CD4-positive, alpha-beta T cell treated with Interleukin-4 for 1 hour (primary cell): ENCODE measurements around the gene ARSB.
"Not testable (repeated sequence)": the region's sequence is repeated elsewhere in the genome, so short reads cannot be mapped to it uniquely, and the experiment has no call there.

ENCODE experiments used
- DNase-seq, 2 donors: peaks; one replicate each; pipeline ENCODE4 v3.0.0-alpha.2; 2020 to 2022

ARSB gene

DNA sequence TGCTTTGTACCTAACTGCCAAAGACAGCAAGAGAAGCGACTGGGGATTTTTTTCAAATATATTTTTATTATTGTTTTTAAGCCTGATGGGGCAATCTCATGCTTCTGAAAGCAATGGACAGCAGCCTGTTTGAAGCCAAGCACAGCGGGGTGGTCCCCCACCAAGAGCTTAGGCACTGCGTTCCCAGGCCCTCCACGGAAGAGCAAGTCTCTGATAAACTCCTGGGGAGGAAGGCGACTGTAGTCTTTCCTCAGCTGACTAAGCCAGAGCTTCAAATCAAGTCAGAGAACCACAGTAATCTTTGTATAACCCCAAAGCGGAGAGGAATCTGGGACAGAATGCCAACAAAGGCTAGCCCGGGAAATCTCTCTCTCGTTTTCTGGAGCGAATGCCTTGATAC, 54.4 kb downstream of the ARSB start:
- DNase-seq = no peak

DNA sequence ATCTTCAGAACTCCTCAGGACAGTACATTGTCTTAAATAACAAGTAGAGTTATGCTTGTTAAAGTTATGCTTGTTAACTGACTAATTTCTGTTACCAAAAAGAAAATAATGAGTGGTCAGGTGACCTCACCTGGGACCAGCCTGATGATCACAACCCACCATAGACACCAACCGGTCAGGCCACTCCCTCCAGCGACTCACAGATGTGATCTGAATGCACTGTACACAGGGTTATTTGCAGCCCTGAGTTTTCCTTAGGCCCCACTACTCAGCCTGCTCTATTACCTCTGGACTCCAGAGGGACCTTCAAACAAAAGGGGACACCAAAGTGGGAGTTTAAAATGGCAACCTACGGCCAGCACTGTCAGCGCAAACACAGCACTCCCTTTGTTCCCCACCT, 55.3 kb downstream of the ARSB start:
- DNase-seq = no peak

DNA sequence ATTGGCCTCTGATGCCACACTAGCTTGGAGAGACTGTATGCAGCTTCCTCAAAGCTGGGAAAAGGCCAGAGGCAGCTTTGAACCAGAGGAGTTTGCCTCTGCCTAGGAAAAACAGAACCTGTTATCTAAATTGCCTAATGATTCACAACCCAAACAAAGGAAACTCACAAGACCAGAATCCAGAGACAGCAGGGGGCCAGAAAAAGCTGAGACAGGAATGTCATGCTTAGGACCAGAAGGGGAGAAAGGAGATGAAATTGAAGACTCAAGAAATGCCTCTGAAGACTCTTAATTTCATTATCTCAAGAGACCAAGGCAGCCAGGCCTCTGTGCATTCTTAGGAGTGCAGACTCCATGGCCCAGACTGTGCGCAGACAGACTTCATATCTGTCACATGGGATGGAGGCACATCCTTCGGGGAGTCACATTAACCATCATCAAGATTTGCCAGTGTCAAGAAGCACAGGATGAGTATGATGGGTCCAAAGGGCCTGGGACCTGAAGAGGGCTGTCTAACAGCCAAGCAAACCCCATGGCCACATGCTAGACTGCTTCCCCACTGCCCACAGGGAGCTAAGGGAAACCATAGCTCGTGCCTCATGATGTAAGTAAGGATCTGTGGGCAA, 57.3 kb downstream of the ARSB start:
- no peak for DNase-seq

DNA sequence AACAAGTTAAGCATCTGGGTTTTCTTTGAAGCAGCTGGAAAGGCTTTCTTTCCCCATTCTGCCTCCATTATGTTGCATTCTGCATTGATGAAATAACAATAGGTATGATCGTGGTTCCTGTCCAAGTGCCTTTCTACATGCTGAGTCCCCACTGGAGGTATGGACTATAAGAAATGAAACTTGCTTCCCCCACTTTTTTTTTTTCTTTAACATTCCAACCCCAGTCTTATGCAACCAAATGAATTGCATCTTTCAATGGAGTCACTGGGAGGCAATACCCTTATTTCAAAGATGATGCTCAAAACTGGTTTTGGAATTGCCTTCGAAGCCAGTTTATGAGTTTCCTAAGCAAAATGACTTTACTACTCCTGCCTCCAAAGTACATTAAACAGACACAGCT, 58.9 kb downstream of the ARSB start:
- no peak for DNase-seq

DNA sequence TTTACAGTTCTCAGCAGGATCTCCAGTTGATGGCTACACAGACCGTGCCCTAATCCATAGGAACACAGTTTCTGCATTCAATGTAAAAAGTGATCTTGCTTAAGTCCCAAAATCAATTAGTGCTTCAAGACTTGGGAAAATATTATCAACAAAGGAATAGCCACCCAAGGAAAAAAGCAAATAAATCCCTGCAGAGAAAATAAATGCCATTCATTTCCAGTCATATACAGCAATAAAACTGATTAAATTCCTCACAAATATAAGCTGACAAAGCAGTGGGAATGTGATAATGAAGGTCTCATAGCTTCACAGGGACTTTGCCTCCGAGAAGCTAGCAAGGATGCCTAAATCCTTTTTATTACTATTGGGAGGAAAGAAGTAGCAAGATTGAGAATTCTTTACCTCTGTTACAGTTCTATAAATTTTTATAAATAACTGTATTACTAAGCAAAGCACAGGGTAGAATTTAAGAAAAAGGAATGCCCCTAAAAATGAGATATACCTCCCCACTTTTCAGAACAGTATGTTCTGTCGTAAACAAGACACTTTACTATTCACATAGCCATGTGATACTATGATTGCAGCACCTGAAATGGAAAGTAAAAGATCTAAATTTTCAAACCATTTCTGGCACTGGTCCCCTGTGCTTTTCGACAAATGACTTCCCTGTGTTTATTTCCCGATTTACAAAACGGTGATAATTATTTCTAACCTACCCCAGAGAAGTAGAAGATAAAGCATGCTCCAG, 59.8 kb downstream of the ARSB start:
- no peak for DNase-seq

DNA sequence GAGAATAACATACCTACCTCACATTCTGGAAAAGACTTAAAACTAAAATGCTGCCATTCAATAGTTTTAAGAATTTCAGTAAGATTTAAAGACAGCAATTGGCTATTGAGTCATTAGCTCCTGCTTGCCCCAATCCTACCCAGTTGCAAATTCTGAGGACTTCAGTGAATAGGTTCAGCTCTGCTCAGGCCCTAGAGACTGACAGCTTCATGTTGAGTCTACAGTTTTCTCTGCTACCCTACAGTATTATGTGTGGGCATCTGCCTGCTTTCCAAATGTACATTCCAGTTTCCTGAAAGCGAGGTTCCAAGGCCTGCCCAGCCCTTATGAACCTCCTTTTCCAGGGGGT, 61.5 kb downstream of the ARSB start:
- no peak for DNase-seq

DNA sequence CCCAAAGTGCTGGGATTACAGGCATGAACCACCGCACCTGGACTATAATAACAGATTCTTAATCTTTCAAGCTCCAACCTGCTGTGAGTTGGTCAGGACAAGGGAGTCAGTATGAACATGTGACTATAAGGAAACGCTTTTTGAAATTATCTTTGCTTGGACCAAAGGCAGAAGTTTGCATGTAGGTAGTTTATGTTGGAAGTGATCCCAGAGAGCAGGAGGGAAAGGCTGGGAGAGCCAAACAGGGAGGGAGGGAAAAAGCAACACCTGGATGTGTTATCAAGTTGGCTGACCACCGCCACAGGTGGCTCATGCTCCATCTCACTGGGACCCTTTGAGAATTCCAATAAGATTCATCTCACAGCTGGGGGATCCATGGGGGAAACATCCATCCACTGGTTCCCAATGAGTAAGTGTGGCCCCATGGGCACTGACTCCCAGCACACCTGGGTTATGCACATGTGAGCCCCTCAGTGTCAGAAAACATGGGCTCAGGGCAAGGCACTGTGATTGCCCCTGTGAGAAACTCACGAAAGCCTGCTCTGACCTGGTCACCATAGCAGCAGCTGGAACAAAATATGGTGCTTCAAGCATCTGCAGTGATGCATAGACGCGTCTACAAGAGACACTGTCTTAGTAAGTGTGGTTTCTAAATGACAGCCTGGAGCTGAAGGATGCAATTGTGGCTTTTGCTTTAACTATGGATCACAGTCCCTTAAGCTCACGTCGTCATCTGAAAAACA, 62.1 kb downstream of the ARSB start:
- no peak for DNase-seq

DNA sequence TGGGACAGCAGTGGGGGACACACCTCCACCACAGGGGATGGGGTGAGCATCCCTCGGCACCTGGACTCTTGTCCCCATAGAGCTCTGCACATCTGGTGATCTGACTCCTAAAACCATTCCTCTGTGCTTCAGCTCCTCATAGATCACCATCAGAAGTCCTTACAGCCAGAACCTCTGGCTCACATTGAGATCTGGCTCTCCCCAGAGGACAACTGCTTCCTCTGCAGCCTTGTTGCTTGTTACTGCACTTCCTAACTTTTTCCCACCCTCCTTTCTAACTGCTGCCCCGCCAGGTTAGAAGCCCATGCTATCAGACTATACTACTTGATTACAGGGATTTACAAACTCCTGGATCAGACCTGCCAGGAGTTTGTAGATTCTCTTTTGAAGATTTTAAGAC, 64.5 kb downstream of the ARSB start:
- no peak for DNase-seq

DNA sequence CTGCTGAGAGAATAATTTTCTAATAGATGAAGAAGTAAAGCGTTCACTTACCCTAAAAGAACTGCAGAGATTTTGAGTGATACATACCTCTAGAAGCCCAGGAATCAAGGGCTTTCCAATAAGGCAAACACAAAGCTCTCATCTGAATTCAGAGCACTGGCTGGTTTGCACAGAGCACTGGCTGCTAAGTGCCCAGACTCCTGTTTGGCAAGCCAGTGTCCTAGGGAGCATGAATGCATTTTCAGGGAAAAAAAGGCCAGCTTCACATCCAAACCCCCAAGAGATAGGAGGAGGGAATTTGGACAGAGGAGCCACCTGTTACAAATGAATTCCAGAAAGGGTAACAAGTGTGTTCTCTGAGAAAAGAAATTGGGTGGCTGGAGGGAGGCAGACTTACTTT, 65.3 kb downstream of the ARSB start:
- DNase-seq = no peak

DNA sequence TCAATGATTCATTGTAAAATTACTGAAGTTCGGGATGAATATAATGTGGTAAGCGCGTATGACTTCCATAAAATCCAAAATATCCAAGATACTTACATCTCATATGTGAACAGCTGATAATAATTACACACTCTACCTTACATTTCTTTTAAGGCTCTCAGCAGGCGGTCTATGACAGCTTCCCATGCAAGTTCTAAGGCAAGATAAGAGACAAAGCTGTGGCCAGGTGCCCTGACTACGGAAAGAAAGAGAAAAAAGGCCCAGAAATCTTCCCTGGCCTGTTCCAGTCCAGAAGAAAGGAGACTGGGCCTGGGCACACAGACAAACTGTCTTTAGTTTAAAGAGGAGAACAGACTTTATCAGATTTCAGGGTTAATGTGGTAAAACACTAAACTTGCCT, 69.1 kb downstream of the ARSB start:
- no peak for DNase-seq

DNA sequence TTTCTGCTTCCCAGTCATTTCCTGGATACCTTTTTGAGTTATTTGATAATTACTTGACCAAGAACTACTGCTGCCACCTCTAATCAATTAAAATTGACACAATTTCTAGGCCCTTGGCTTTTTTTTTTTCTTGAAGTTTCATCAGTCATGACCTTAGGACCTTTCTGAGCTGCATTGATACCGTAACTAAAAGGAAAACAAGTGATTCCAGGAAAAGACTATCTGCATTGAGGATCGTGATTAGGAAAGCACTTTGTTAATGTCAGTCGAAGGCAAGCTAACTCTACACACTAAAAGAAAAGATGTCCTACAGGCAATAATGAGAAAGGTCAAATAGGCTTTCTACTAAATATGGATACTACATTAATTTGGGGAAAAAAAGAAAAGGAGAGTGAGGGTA, 69.9 kb downstream of the ARSB start:
- no peak for DNase-seq

DNA sequence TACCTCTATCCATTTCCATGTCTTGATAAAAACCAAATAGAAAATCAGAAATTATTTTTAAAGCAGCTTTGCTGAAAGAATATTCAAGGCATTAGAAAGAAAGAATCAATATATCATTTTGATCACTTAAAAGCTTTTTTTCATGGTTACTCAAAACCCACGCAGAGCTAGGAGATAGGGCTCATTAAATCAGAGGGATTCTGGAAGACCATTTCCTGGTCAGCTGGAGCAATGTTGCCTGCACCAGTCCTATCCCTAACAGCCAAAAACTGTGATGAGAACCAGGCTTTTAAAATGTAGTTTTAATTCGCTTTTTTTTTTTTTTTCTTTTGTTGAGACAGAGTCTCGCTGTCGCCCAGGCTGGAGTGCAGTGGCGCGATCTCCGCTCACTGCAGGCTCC, 72.3 kb downstream of the ARSB start:
- DNase-seq = no peak

DNA sequence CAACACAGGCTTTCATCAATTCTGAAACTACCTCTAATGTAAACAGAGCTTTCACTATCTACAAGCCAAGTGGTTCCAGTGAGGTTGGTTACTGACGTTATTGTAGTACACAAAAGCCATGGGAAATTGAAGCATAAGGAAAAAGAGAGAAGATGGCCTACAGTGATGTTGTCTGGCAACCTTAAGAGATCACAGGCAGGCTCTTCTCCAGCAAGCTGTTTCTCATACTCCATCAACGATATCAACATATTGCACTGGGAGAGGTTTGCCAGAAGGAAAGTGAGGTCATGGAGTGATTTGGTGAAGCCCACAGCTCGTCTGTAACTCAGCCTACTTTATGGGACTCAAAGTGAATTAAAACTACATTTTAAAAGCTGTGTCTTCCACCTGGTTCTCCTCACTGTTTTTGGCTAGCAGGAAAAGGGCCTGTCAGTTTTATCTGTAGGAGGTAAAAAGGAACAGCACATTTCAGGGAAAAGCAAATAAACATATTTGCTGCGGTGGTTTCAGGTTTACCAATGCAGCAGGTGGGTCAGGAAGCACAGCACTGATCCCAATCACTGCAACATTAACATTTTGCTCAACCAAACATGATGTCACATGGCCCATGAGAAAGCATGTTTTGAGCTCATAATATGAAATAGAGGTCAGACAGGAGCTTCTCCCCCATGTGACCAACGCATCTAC, 72.9 kb downstream of the ARSB start:
- DNase-seq = no peak

DNA sequence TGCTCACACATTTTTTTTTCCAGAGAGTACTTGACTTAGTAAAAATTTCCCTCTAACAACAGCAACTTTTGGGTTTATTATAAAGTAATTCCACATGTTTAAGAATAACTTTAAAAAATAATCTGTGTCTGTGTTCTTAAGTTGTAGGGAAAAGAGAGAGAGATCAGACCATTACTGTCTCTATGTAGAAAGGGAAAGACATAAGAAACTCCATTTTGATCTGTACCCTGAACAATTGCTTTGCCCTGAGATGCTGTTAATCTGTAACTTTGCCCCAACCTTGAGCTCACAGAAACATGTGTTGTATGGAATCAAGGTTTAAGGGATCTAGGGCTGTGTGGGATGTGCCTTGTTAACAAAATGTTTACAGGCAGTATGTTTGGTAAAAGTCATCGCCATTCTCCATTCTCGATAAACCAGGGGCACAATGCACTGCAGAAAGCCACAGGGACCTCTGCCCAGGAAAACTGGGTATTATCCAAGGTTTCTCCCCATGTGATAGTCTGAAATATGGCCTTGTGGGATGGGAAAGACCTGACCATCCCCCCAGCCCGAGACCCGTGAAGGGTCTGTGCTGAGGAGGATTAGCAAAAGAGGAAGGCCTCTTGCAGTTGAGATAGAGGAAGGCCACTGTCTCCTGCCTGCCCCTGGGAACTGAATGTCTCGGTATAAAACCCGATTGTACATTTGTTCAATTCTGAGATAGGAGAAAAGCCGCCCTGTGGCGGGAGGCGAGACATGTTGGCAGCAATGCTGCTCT, 75.7 kb downstream of the ARSB start:
- DNase-seq = not testable (repeated sequence)

DNA sequence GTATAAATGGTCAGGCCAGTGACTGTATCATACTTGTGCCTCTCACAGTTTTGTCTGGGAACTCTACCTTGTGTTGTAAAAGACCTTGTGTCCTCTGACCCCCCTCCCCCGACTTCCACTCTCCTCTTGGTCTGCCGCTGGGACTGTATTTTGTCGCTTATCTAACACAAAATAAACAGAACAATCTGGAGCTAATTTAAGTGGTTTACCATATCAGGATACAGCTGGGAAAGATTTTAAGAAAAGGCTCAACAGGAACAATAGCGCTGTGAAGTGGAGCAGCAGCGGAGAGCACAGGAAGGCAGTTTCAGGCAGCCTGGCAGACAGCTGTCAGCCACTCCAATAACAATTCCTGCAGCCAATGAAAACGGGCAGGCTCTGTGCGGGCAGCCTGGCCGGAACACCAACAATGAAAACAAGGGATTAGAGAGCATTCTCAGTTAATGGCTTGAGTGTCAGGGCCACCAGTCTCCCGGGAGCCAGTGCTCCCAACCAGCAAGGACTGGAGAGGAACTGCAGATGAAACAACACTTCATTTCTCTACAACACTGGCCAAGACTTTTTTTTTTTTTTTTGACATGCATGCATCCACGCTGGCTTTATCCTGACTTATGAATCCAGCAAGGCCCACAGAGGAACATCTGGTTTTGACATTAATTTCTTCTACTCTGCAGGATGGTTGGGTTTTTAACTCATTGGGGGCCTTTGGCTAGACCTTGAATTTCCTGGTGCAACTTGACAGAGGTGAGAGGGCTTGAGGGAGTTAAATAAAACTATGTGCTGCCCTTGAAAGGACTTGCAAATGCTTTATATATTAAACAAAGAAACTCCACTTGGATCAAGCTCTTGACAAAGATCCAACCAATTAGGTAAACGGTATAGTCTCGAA, 76.7 kb downstream of the ARSB start:
- no peak for DNase-seq

DNA sequence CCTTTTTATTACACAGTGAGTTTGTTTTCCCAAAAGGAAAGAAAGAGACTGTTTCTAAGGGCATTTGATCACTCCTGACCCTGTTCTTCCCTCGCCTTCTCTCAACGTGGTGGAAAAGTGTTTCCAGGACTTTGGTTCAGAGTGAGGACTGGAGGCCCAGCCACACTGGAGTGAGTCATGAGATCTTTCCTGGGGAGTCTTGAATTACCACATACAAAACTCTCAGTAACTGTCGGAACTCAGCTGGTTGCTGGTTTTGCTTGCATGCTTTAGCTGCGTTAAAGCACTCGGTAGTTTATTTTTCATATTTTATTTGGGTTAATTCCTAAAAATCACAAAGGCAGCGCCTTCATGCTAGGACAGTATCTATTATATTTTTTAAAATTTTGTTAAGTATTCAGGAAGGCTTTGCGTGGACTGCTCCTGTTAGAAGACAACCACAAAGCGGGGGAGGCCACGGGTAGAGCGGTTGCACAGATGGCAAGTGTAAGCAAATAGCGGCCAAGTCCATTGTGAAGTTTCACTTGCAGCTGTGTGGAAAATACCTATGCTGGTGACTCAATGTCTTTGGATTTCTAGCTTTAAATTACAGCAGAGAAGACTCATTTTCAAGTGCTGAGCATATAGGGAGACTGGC, 77.7 kb downstream of the ARSB start:
- no peak for DNase-seq

DNA sequence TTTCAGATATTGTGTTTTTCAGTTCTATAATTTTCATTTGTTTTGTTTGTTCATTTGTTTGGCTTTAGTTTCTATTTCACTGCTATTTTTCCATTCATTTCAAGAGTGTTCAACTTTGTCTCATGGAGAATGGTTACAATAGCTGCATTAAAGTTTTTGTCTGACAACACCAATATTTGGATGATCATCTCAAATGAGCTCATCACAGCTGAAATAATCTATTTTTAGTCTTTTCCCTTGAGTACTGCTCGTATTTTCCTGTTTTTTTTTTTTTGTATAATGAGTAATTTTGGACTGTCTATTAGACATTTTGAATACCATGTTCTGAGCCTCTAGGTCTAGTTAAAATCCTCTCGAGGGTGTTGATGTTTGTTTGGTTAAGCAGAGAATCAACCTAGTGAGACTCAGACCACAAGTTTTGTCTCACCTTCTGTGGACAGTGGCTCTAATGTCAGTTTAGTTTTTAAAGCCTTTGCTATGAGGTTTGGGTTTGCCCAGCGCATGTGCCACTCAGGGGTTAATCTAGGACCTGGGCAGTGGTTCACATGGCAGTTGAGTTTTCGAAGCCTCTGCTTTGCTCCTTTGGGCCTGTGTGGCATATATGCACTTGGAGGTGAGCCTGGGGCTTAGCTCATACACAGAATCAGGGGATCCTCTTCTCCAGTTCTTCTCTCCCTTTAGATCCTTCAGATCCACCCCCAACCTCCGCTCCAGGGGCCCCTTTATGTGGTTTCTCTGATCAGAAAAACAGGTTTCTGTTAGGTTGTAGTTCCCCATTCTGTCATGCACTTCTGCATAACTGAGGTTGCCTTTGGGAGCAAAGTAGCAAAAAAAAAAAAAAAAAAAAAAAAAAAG, 79.8 kb downstream of the ARSB start:
- DNase-seq = no peak

DNA sequence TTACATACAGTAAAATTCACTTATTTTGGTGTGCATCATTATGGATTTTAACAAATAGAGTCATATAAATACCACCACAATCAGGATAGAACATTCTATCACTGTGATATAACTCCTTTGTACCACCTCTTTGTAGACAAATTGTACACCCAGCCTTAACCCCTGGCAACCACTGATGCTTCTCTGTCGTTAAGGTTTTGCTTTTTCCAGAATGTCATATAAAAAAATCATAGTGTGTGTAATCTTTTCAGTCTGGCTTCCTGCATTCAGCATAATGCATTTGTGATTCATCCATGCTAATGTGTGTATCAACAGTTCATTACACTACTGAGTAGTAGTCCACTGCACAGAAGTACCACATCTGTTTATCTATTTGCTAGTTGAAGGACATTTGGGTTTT, 81.2 kb downstream of the ARSB start:
- no peak for DNase-seq

DNA sequence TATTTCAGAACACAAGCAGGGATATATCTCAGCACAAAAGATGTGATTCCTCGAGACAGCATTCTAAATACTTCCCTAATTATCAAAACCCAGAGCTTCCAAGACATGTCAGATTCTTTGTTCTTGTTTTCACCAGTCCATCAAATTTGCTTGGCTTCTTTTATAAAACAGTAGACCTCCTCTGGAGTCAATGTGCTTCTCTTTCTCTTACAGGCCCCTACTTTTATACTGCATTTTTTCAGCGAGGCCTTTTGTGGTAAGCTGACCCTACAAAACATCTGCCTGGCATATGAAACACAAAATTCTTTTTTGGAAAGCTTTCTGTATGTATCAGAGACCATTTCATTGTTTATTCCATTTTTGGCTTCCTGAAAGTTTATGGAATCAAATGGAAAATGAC, 81.8 kb downstream of the ARSB start:
- no peak for DNase-seq

DNA sequence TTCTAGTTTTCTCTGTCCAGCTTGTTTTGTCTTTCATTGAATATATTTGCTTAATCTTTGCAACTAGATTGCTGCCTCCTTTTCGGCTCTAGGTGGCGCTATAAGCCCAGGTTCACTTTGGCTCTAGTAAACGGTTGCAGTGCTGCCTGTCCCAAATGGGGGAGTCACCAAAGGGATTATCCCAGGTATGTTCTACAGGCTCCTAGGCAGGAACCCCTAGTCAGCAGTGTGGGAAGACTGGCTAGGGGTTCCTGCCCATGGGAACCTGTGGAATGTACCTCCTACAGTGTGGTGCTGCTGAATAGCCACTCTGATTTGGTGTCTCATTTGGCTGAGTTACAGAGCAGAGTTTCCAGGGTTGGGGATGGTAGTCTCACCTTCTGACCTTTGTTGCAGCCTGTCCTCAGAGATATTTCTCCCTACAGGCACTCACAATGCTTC, 85.2 kb downstream of the ARSB start:
- peak in 1 of 2 donors; percentile 12 for DNase-seq
